Heart right ventricle (tissue), 16 donors: Measurements from ENCODE around the gene SV2B. TPM values are rescaled to one million over a fixed set of nuclear protein-coding genes. Genes with fewer than 3 reads are reported as not detected.

Source experiments
- ATAC-seq, 8 donors: fragments of 200-7000 bp; cut with Tn5 transposase; one replicate each; pipeline ENCODE4 v1.9.1; 2020; ENCODE audit warnings: mild to moderate bottlenecking in 8 of 8, moderate library complexity in 8 of 8, moderate number of reproducible peaks in 1 of 8
- DNase-seq, 2 donors: peaks; one replicate each; pipeline ENCODE4 v3.0.0-alpha.2; 2020
- H3K27ac ChIP-seq, 10 donors: fragments of 200-600 bp; sonication (generic) in 2 of 10; one replicate each; pipeline versions ENCODE4 v1.5.0 to v1.8.0; 2020 to 2022; ENCODE audit warnings: mild to moderate bottlenecking in 3 of 10
- H3K27me3 ChIP-seq, 7 donors: fragments of 200-600 bp; one replicate each; pipeline ENCODE4 v1.8.0; 2021 to 2022; ENCODE audit warnings: mild to moderate bottlenecking in 2 of 7
- H3K36me3 ChIP-seq, 9 donors: fragments of 200-600 bp; sonication (generic) in 1 of 9; one replicate each; pipeline versions ENCODE4 v1.5.0 to v1.8.0; 2020 to 2022; ENCODE audit warnings: mild to moderate bottlenecking in 2 of 9
- H3K4me1 ChIP-seq, 9 donors: fragments of 200-600 bp; sonication (generic) in 1 of 9; one replicate each; pipeline versions ENCODE4 v1.5.0 to v1.8.0; 2020 to 2022; ENCODE audit warnings: mild to moderate bottlenecking in 4 of 9
- H3K4me3 ChIP-seq, 10 donors: fragments of 200-600 bp; sonication (generic) in 2 of 10; one replicate each; pipeline versions ENCODE4 v1.5.0 to v1.8.0; 2020 to 2022; ENCODE audit warnings: mild to moderate bottlenecking in 7 of 10, moderate library complexity in 2 of 10
- H3K9me3 ChIP-seq, 11 donors: fragments of 200-600 bp in 10 of 11; sonication (generic) in 2 of 11; one replicate each; pipeline versions ENCODE4 v1.5.0 to v1.8.0; 2013 to 2022; ENCODE audit warnings: mild to moderate bottlenecking in 2 of 11, control low read depth in 1 of 11, moderate library complexity in 1 of 11
- WGBS, 2 donors: extraction: QIAGEN DNeasy Blood & Tissue Kit; methylation state at CpG; one replicate each; pipeline ENCODE4 v1.1.7; 2013; ENCODE audit warnings: inconsistent platforms in 1 of 2; 5-methylcytosine and 5-hydroxymethylcytosine counted together
- intact Hi-C, 10 donors: fragments of 100-400 bp; cut with DNase I; formaldehyde crosslinking; loops; one replicate each; pipeline versions ENCODE4 v1.11.1 to v1.14.2; 2022
- polyA plus RNA-seq, 2 donors: library from polyadenylated mRNA; stranded (reverse); fragments of 200-250 nt; gene quantifications; one replicate each; pipeline ENCODE4 v1.2.3, GENCODE V29; 2013
- total RNA-seq, 10 donors: library from RNA; stranded (reverse); fragmentation: NEBNext Ultra II Directional in 3 of 10; extraction: Animal tissue kit (Norgen Biotek cat#: 25700) in 3 of 10; gene quantifications; one replicate each; pipeline versions ENCODE4 v1.2.1 to v1.2.4, GENCODE V29; 2021 to 2023
- TF ChIP-seq, protein P1 (sequence below), 9 donors: fragments of 200-600 bp; sonication (generic) in 2 of 9; IDR thresholded peaks; one replicate each; pipeline versions ENCODE4 v1.5.0 to v1.8.0; 2021 to 2022; ENCODE audit warnings: antibody characterized with exemption in 9 of 9, mild to moderate bottlenecking in 5 of 9, moderate library complexity in 1 of 9
- donor health status: Arrhythmogenic right ventricular cardiomyopathy.
- donor health status: ischemic (EF 13 %, LVEDD 7.1; RV severe dilation, severe dysfunction).
- donor health status: healthy with polysubstance abuse.
- donor health status: DM: no; HTN: yes; CAD: no.
- donor health status: DM: no; HTN: no; CAD: no.
- donor health status: ischemic (EF 25% LVEDD 6.9; RV normal size, moderate dysfunction).
- donor health status: ischemic (EF 25% LVEDD 5.7; RV mildly dilated, moderate dysfunction).
- donor health status: healthy.
- donor health status: DM: yes; HTN: yes; CAD: no.
- donor health status: Ischemic cardiomyopathy.
- donor health status: ischemic (EF 35%, LVEDD 5.7; RV mildly dilated, moderate dysfunction).
- donor health status: nonischemic (EF 11% LVEDD 7.7; RV severe dilation, severe dysfunction).
- donor health status: DM: yes; HTN: yes; CAD: no.
- donor health status: PGD.
- donor health status: ischemic (EF 29% LVEDD 5.4; RV normal size, mild dysfunction).
- donor health status: nonischemic (EF 23%, LVEDD 6.1; RV moderate dilation, normal function).

Gene SV2B
- total and polyA plus RNA-seq, 12 donors, result 0.29 to 15.7 (median 1.5) TPM

DNA sequence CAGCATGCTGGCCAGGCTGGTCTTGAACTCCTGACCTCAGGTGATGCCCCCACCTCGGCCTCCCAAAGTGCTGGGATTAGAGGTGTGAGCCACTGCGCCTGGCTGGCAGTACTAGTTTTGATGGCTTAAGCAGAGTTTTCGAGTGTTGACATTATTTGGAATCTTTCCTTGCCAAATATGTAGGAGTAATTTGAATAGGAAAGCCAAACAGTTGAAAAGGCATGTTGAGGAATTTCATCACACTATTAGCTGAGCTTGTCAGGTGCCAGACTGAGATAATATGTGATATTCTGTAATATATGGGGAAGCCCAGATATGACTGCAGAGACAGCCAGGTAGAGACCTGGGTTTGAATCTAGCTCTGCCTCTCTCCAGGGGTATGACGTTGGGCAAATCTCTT, 109.3 kb downstream of the SV2B start:
- TF ChIP-seq, protein P1, sequence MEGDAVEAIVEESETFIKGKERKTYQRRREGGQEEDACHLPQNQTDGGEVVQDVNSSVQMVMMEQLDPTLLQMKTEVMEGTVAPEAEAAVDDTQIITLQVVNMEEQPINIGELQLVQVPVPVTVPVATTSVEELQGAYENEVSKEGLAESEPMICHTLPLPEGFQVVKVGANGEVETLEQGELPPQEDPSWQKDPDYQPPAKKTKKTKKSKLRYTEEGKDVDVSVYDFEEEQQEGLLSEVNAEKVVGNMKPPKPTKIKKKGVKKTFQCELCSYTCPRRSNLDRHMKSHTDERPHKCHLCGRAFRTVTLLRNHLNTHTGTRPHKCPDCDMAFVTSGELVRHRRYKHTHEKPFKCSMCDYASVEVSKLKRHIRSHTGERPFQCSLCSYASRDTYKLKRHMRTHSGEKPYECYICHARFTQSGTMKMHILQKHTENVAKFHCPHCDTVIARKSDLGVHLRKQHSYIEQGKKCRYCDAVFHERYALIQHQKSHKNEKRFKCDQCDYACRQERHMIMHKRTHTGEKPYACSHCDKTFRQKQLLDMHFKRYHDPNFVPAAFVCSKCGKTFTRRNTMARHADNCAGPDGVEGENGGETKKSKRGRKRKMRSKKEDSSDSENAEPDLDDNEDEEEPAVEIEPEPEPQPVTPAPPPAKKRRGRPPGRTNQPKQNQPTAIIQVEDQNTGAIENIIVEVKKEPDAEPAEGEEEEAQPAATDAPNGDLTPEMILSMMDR (IDR thresholded peaks at IDR 0.05), result no peak
- no peak for ATAC-seq

DNA sequence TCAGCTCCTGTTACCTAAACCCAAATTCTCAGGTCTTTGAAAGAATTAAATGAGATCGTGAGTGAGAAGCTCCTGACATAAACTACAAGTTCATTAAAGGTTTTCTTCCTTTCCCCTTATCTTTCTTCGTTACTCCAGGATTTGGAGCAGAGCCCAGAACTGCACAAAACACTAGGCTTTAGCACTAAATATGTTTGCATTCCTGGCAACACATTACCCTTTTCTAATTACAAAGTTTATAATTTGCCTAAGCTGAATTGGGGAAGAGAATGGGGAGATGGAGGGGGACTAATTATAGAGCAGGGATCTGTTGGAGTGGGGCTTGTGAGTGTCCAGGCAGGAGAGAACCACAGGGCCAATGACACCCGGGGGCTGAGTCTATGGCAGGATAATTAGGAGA, 109.7 kb downstream of the SV2B start:
- H3K9me3 ChIP-seq, result peaks cover 0 to 7% (median 0%) of the 10 kb centered on the region in 11 donors
- 39% methylated on average over 3 of the region's 3 CpGs for WGBS, 2 donors
- TF ChIP-seq, protein P1 (IDR thresholded peaks at IDR 0.05), result no peak
- intact Hi-C loops, result no loop called here
- ATAC-seq (no peak), DNase-seq (no peak)
- peaks cover 0 to 19% (median 0%) of the 10 kb centered on the region in 7 donors for H3K27me3 ChIP-seq
- H3K4me1 ChIP-seq, result peaks cover 0 to 8% (median 0%) of the 10 kb centered on the region in 9 donors
- H3K27ac ChIP-seq, result no peak overlapping the region
- no peak overlapping the region for H3K4me3 ChIP-seq
- no peaks in the 10 kb centered on the region for H3K36me3 ChIP-seq

More for the DNA sequence above, 109.3 kb downstream of the SV2B start:
- H3K4me3 ChIP-seq, result no peak overlapping the region
- peaks cover 0 to 19% (median 0%) of the 10 kb centered on the region in 7 donors for H3K27me3 ChIP-seq
- peaks cover 0 to 5% (median 0%) of the 10 kb centered on the region in 9 donors for H3K4me1 ChIP-seq
- H3K36me3 ChIP-seq, result no peaks in the 10 kb centered on the region
- 55 to 57% methylated on average over 4 of the region's 4 CpGs for WGBS, 2 donors
- intact Hi-C loops, result no loop called here
- DNase-seq, result no peak
- peaks cover 0 to 7% (median 0%) of the 10 kb centered on the region in 11 donors for H3K9me3 ChIP-seq
- H3K27ac ChIP-seq, result no peak overlapping the region

DNA sequence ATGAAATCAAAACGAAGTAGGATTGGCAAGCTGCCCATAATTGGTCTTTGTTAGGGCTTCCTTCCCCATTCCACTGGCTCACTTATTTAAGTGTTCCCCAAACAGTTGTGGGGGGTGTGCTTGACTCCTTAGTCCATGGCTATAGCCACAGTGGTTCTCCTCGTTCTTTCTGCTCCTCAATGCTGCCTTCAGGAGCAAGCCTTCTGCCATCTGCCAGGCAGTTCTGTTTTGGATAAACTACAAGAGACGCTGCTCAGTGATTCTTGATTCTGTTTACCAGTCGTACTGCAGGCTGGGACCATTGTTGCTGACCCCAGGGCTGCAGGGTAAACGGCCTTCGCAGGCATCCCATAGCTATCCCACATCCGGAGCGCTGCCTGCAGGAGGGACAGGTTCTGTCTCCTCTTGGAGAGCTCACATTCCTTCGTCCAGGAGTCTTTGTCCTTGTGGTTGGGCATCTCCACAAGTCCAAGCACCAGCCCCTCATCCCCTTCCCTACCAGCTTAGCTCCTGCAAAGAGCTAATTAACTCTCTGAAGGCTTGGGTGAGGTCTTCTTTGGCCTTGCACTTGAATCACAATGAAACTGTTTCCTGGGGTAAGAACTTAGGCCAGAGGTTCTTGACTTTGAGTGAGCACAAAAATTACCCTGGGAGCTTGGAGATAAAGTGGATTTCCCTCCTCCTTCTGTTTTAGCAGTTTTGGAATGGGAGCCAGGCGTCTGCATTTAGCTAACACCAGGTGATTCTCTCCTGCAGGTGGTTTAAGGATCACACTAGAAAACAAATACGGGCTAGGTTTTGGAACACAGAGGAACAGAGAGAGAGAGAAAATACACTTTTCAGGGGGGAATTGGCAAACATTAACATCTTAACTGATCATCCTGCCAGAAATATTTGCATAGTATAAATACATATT, 114.9 kb downstream of the SV2B start:
- H3K27ac ChIP-seq, result no peak overlapping the region
- DNase-seq (peak in 1 of 2 donors; percentile 20), ATAC-seq (peak in 1 of 8 donors; percentile 29)
- no peak overlapping the region for H3K4me3 ChIP-seq
- WGBS, 2 donors, result 60 to 64% methylated on average over 11 of the region's 11 CpGs
- intact Hi-C loops, result no loop called here
- H3K36me3 ChIP-seq, result no peaks in the 10 kb centered on the region
- H3K27me3 ChIP-seq, result peaks cover 0 to 11% (median 0%) of the 10 kb centered on the region in 7 donors
- TF ChIP-seq, protein P1 (IDR thresholded peaks at IDR 0.05), result no peak
- peaks cover 0 to 7% (median 0%) of the 10 kb centered on the region in 11 donors for H3K9me3 ChIP-seq
- peaks cover 0 to 14% (median 0%) of the 10 kb centered on the region in 9 donors for H3K4me1 ChIP-seq

DNA sequence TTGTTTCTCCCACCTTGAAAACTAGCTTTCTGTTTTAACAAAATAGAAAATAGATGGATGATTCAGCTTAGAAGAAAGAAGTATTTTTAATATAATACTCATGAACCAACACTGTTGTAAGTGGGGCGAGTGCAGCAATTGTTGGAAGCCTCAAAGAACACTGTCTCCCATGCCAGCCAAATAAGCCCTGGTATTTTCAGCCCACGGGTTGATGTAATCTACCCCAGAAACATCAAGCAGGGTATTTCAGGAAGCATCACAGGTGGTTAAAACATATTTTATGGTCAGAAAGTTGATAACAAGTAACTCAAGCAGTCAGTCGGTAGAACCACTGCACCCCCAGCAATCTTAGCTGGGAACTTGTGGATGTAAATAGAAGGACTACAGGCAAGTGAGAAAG, 115.9 kb downstream of the SV2B start:
- WGBS, 2 donors, result 82 to 84% methylated on average over 3 of the region's 3 CpGs
- Histone ChIP-seq H3K36me3 (no peaks in the 10 kb centered on the region), H3K4me3 (no peak overlapping the region), H3K9me3 (peaks cover 0 to 7% (median 0%) of the 10 kb centered on the region in 11 donors), H3K27me3 (peaks cover 0 to 2% (median 0%) of the 10 kb centered on the region in 7 donors), H3K4me1 (peaks cover 0 to 14% (median 0%) of the 10 kb centered on the region in 9 donors), H3K27ac (no peak overlapping the region)
- TF ChIP-seq, protein P1 (IDR thresholded peaks at IDR 0.05), result no peak
- DNase-seq, result no peak
- ATAC-seq, result no peak
- intact Hi-C loops, result no loop called here
